ENCODE measurements around the gene AP4E1.
"Not testable (repeated sequence)": the region's sequence is repeated elsewhere in the genome, so short reads cannot be mapped to it uniquely, and the experiment has no call there.

AP4E1 gene

GRCh38 chr15:50943638-50944037, 35.2 kb downstream of the AP4E1 start:
- Histone ChIP-seq H3K9ac (ENCODE audit: low read depth, low read length) (no peak overlapping the region), H3K9me3 (ENCODE audit: control insufficient read depth, insufficient read depth, low read length) (no peaks in the 10 kb centered on the region), H3K4me1 (ENCODE audit: insufficient read depth, low read length) (no peaks in the 10 kb centered on the region), H3K36me3 (ENCODE audit: insufficient read depth, low read length) (no peaks in the 10 kb centered on the region; the same call in 1 of the 2 replicates)

GRCh38 chr15:50944672-50945071, 36.2 kb downstream of the AP4E1 start:
- Histone ChIP-seq H3K4me1 (ENCODE audit: insufficient read depth, low read length) (no peaks in the 10 kb centered on the region), H3K9ac (ENCODE audit: low read depth, low read length) (no peak overlapping the region), H3K36me3 (ENCODE audit: insufficient read depth, low read length) (no peaks in the 10 kb centered on the region; the same call in 1 of the 2 replicates), H3K9me3 (ENCODE audit: control insufficient read depth, insufficient read depth, low read length) (no peaks in the 10 kb centered on the region)

- Histone ChIP-seq H3K4me1 (ENCODE audit: insufficient read depth, low read length) (no peaks in the 10 kb centered on the region), H3K9me3 (ENCODE audit: control insufficient read depth, insufficient read depth, low read length) (no peaks in the 10 kb centered on the region), H3K36me3 (ENCODE audit: insufficient read depth, low read length) (no peaks in the 10 kb centered on the region; the same call in 1 of the 2 replicates), H3K9ac (ENCODE audit: low read depth, low read length) (no peak overlapping the region)
These were observed 37.2 kb downstream of the AP4E1 start for GRCh38 chr15:50945725-50946124.

- H3K9ac ChIP-seq (ENCODE audit: low read depth, low read length); H3K9me3 ChIP-seq (ENCODE audit: control insufficient read depth, insufficient read depth, low read length); H3K36me3 ChIP-seq (ENCODE audit: insufficient read depth, low read length); H3K4me1 ChIP-seq (ENCODE audit: insufficient read depth, low read length): not testable (repeated sequence)
These were observed 42.3 kb downstream of the AP4E1 start for GRCh38 chr15:50950745-50951144.

DNA sequence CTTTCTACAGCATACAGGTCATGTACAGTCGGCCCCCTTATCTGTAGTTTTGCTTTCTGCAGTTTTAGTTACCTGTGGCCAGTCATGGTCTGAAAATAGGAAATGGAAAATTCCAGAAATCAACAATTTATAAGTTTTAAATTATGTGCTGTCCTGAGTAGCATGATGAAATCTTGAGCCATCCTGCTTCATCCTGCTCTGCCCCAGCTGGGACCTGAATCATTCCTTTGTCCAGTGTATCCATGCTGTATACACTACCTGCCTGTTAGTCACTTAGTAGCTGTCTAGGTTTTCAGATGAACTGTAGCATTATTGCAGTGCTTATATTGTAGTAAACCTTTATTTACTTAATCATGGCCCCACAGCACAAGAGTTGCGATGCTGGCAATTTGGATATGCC, 44.8 kb downstream of the AP4E1 start:
- Histone ChIP-seq H3K9ac (ENCODE audit: low read depth, low read length) (no peak overlapping the region), H3K4me1 (ENCODE audit: insufficient read depth, low read length) (no peaks in the 10 kb centered on the region), H3K9me3 (ENCODE audit: control insufficient read depth, insufficient read depth, low read length) (no peaks in the 10 kb centered on the region), H3K36me3 (ENCODE audit: insufficient read depth, low read length) (peaks cover 3% of the 10 kb centered on the region)

DNA sequence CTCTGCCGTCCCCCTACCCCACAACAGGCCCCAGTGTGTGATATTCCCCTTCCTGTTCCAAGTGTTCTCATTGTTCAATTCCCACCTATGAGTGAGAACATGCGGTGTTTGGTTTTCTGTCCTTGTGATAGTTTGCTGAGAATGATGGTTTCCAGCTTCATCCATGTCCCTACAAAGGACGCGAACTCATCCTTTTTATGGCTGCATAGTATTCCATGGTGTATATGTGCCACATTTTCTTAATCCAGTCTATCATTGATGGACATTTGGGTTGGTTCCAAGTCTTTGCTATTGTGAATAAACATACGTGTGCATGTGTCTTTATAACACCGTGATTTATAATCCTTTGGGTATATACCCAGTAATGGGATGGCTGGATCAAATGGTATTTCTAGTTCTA, 46.4 kb downstream of the AP4E1 start:
- H3K9ac ChIP-seq (ENCODE audit: low read depth, low read length); H3K36me3 ChIP-seq (ENCODE audit: insufficient read depth, low read length); H3K9me3 ChIP-seq (ENCODE audit: control insufficient read depth, insufficient read depth, low read length); H3K4me1 ChIP-seq (ENCODE audit: insufficient read depth, low read length): not testable (repeated sequence)

DNA sequence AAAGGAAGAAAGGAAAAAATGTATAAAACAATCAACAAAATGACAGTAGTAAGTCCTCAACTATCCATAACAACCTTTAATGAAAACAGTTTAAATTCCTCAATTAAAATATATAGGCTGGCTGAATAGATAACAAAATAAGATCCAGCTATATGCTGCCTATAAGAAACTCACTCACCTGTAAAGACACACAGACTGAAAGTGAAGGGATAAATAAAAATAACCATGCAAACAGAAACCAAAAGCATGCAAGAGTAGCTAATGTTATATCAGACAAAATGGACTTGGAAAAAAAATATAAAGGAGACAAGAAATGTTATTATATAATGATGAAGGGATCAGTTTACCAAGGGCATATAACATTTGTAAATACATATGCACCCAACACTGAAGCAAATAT, 51.2 kb downstream of the AP4E1 start:
- Histone ChIP-seq H3K9me3 (ENCODE audit: control insufficient read depth, insufficient read depth, low read length) (no peaks in the 10 kb centered on the region; the same call in 1 of the 2 replicates), H3K9ac (ENCODE audit: low read depth, low read length) (no peak overlapping the region), H3K4me1 (ENCODE audit: insufficient read depth, low read length) (no peaks in the 10 kb centered on the region), H3K36me3 (ENCODE audit: insufficient read depth, low read length) (no peaks in the 10 kb centered on the region; the same call in none of the 2 replicates)

DNA sequence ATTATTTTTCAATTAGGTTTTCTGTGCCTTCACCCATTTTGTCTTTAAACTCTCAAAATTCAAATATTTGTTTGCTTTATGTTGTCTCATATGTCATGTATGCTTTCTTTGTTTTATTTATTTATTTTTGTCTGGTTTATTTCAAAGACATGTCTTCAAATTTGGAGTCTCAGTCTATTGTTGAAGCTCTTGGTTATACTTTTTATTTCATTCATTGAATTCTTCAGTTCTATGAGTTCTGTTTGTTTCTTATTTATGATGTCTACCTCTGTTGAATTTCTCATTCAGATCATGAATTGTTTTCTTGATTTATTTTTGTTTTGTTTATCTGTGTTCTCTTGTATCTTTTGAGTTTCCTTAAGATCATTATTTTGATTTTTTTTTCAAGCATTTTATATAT, 55.6 kb downstream of the AP4E1 start:
- H3K36me3 ChIP-seq (ENCODE audit: insufficient read depth, low read length): peaks cover 2% of the 10 kb centered on the region; the same call in 1 of the 2 replicates
- H3K9me3 ChIP-seq (ENCODE audit: control insufficient read depth, insufficient read depth, low read length): no peaks in the 10 kb centered on the region; the same call in 1 of the 2 replicates
- no peaks in the 10 kb centered on the region for H3K4me1 ChIP-seq (ENCODE audit: insufficient read depth, low read length)
- no peak overlapping the region for H3K9ac ChIP-seq (ENCODE audit: low read depth, low read length)

GRCh38 chr15:50968353-50968752, 59.9 kb downstream of the AP4E1 start:
- Histone ChIP-seq H3K9ac (ENCODE audit: low read depth, low read length) (no peak overlapping the region), H3K9me3 (ENCODE audit: control insufficient read depth, insufficient read depth, low read length) (no peaks in the 10 kb centered on the region), H3K4me1 (ENCODE audit: insufficient read depth, low read length) (no peaks in the 10 kb centered on the region), H3K36me3 (ENCODE audit: insufficient read depth, low read length) (peaks cover 4% of the 10 kb centered on the region; the same call in 1 of the 2 replicates)

- Histone ChIP-seq H3K9ac (ENCODE audit: low read depth, low read length) (no peak overlapping the region), H3K36me3 (ENCODE audit: insufficient read depth, low read length) (peaks cover 4% of the 10 kb centered on the region; the same call in 1 of the 2 replicates), H3K4me1 (ENCODE audit: insufficient read depth, low read length) (no peaks in the 10 kb centered on the region)
These were observed 62.0 kb downstream of the AP4E1 start for GRCh38 chr15:50970524-50970923.

DNA sequence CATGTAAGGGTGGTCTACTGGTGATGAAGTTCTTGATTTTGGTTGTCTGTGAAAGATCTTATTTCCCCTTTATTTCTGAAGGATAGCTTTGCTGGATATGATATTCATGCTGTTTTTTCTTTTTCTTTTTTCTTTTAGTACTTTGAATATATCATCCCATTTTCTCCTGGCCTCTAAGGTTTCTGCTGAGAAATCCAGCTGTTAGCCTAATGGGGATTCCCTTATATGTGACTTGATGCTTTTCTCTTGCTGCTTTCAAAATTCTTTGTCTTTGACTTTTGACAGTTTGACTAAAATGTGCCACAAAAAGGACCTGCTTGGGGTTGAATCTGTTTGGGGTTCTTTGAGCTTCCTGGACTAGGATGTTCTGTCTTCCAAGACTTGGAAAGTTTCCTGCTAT, 62.6 kb downstream of the AP4E1 start:
- Histone ChIP-seq H3K36me3 (ENCODE audit: insufficient read depth, low read length) (peaks cover 4% of the 10 kb centered on the region; the same call in 1 of the 2 replicates), H3K4me1 (ENCODE audit: insufficient read depth, low read length) (no peaks in the 10 kb centered on the region), H3K9ac (ENCODE audit: low read depth, low read length) (no peak overlapping the region), H3K9me3 (ENCODE audit: control insufficient read depth, insufficient read depth, low read length) (no peaks in the 10 kb centered on the region)

More at GRCh38 chr15:50970524-50970923, 62.0 kb downstream of the AP4E1 start:
- H3K9me3 ChIP-seq (ENCODE audit: control insufficient read depth, insufficient read depth, low read length): no peaks in the 10 kb centered on the region

DNA sequence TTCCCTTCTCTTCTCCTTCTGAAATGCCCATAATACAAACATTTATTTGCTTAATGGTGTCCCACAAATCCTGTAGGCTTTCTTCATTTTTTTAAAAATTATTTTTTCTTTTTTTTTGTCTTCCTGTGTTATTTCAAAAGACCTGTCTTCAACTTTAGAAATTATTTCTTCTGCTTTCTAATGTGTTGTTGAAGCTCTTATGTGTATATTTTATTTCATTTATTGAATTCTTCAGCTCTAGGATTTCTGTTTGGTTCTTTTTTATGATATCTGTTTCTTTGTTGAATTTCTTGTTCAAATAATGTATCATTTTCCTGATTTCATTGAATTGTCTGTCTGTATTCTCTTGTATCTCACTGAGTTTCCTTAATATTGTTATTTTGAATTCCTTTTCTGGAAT, 63.1 kb downstream of the AP4E1 start:
- no peak overlapping the region for H3K9ac ChIP-seq (ENCODE audit: low read depth, low read length)
- H3K36me3 ChIP-seq (ENCODE audit: insufficient read depth, low read length): peaks cover 4% of the 10 kb centered on the region; the same call in 1 of the 2 replicates
- no peaks in the 10 kb centered on the region for H3K9me3 ChIP-seq (ENCODE audit: control insufficient read depth, insufficient read depth, low read length)
- H3K4me1 ChIP-seq (ENCODE audit: insufficient read depth, low read length): no peaks in the 10 kb centered on the region

- H3K4me1 ChIP-seq (ENCODE audit: insufficient read depth, low read length): no peaks in the 10 kb centered on the region
- peaks cover 4% of the 10 kb centered on the region; the same call in 1 of the 2 replicates for H3K36me3 ChIP-seq (ENCODE audit: insufficient read depth, low read length)
- no peaks in the 10 kb centered on the region for H3K9me3 ChIP-seq (ENCODE audit: control insufficient read depth, insufficient read depth, low read length)
- H3K9ac ChIP-seq (ENCODE audit: low read depth, low read length): no peak overlapping the region
These were observed 65.1 kb downstream of the AP4E1 start for GRCh38 chr15:50973605-50974004.

- no peaks in the 10 kb centered on the region for H3K4me1 ChIP-seq (ENCODE audit: insufficient read depth, low read length)
- H3K9ac ChIP-seq (ENCODE audit: low read depth, low read length): no peak overlapping the region
- H3K36me3 ChIP-seq (ENCODE audit: insufficient read depth, low read length): no peaks in the 10 kb centered on the region
- H3K9me3 ChIP-seq (ENCODE audit: control insufficient read depth, insufficient read depth, low read length): no peaks in the 10 kb centered on the region
These were observed 68.7 kb downstream of the AP4E1 start for GRCh38 chr15:50977162-50977561.

- Histone ChIP-seq H3K9me3 (ENCODE audit: control insufficient read depth, insufficient read depth, low read length) (no peaks in the 10 kb centered on the region), H3K36me3 (ENCODE audit: insufficient read depth, low read length) (no peaks in the 10 kb centered on the region), H3K4me1 (ENCODE audit: insufficient read depth, low read length) (no peaks in the 10 kb centered on the region), H3K9ac (ENCODE audit: low read depth, low read length) (no peak overlapping the region)
These were observed 70.1 kb downstream of the AP4E1 start for GRCh38 chr15:50978580-50978979.

- no peaks in the 10 kb centered on the region for H3K4me1 ChIP-seq (ENCODE audit: insufficient read depth, low read length)
- H3K36me3 ChIP-seq (ENCODE audit: insufficient read depth, low read length): no peaks in the 10 kb centered on the region
- no peaks in the 10 kb centered on the region for H3K9me3 ChIP-seq (ENCODE audit: control insufficient read depth, insufficient read depth, low read length)
- no peak overlapping the region for H3K9ac ChIP-seq (ENCODE audit: low read depth, low read length)
These were observed 70.6 kb downstream of the AP4E1 start for GRCh38 chr15:50979041-50979440.
